Renal cortex interstitium (tissue), 11 donors: ENCODE measurements around the gene RPRD1B. TPM values are rescaled to one million over a fixed set of nuclear protein-coding genes. Genes with fewer than 3 reads are reported as not detected.
"Not testable (repeated sequence)": the region's sequence is repeated elsewhere in the genome, so short reads cannot be mapped to it uniquely, and the experiment has no call there.

Experiments used
- DNase-seq, 11 donors: peaks; one replicate each; pipeline ENCODE4 v3.0.0-alpha.2; 2013; ENCODE audit warnings: low read depth in 9 of 11, low spot score in 4 of 11; ENCODE audit errors: extremely low read depth in 1 of 11
- polyA plus RNA-seq, 3 donors: library from polyadenylated mRNA; unstranded; fragments of 120-200 nt; gene quantifications; one replicate each; pipeline ENCODE4 v1.2.1, GENCODE V29; 2013; ENCODE audit not compliant: insufficient read length in 3 of 3

RPRD1B gene
- polyA plus RNA-seq, 3 donors, result 35.8 to 41.4 (median 38.4) TPM

- DNase-seq, result peak in 1 of 11 donors; percentile 34
Observed at GRCh38 chr20:38084425-38084951, 50.9 kb downstream of the RPRD1B start.

GRCh38 chr20:38085026-38085425, 51.5 kb downstream of the RPRD1B start:
- DNase-seq, result no peak

- DNase-seq, result no peak
Observed at GRCh38 chr20:38089500-38089899, 56.0 kb downstream of the RPRD1B start.

- no peak for DNase-seq
Observed at GRCh38 chr20:38090061-38090460, 56.5 kb downstream of the RPRD1B start.

- no peak for DNase-seq
Observed at GRCh38 chr20:38091441-38092216, 58.1 kb downstream of the RPRD1B start.

GRCh38 chr20:38092260-38092857, 58.8 kb downstream of the RPRD1B start:
- no peak for DNase-seq

GRCh38 chr20:38092915-38093314, 59.4 kb downstream of the RPRD1B start:
- DNase-seq, result no peak

- no peak for DNase-seq
Observed at GRCh38 chr20:38093641-38094077, 60.1 kb downstream of the RPRD1B start.

GRCh38 chr20:38094373-38094891, 60.9 kb downstream of the RPRD1B start:
- DNase-seq, result no peak

- DNase-seq, result no peak
Observed at GRCh38 chr20:38095017-38095686, 61.6 kb downstream of the RPRD1B start.

GRCh38 chr20:38098952-38099351, 65.4 kb downstream of the RPRD1B start:
- DNase-seq, result no peak

GRCh38 chr20:38102206-38102605, 68.7 kb downstream of the RPRD1B start:
- DNase-seq, result not testable (repeated sequence)

GRCh38 chr20:38104285-38104684, 70.7 kb downstream of the RPRD1B start:
- no peak for DNase-seq

- DNase-seq, result no peak
Observed at GRCh38 chr20:38106461-38106860, 72.9 kb downstream of the RPRD1B start.

- DNase-seq, result not testable (repeated sequence)
Observed at GRCh38 chr20:38107386-38107785, 73.8 kb downstream of the RPRD1B start.

- not testable (repeated sequence) for DNase-seq
Observed at GRCh38 chr20:38107916-38108315, 74.4 kb downstream of the RPRD1B start.

- DNase-seq, result no peak
Observed at GRCh38 chr20:38108438-38108985, 75.0 kb downstream of the RPRD1B start.

- DNase-seq, result peak in 3 of 11 donors; percentile 34 to 52 (median 52)
Observed at GRCh38 chr20:38108986-38109541, 75.5 kb downstream of the RPRD1B start.
